Smooth muscle cell (in vitro differentiated cells): Measurements from ENCODE around the gene ZNF296. TPM values are rescaled to one million over a fixed set of nuclear protein-coding genes. Genes with fewer than 3 reads are reported as not detected.

ENCODE experiments used
- DNase-seq: peaks from one replicate; lab custom pipeline; 2025; ENCODE audit not compliant: unreplicated experiment; lab: John Stamatoyannopoulos, UW
- H2AFZ ChIP-seq: fragments of 200-600 bp; sonication (generic); 2 replicates; pipeline ENCODE4 v1.6.0; 2016; ENCODE audit warnings: antibody characterized with exemption, low read depth, mild to moderate bottlenecking
- H3F3A ChIP-seq: fragments of 200-600 bp; sonication (generic); 2 replicates; pipeline ENCODE4 v1.6.0; 2017; ENCODE audit warnings: antibody characterized with exemption, low read depth
- H3K27ac ChIP-seq: fragments of 200-600 bp; sonication (generic); 2 replicates; pipeline ENCODE4 v1.5.1; 2016; ENCODE audit warnings: low read depth, mild to moderate bottlenecking
- H3K27me3 ChIP-seq: fragments of 200-600 bp; sonication (generic); 2 replicates; pipeline ENCODE4 v1.6.1; 2016; ENCODE audit warnings: low read depth, mild to moderate bottlenecking
- H3K36me3 ChIP-seq: fragments of 200-600 bp; sonication (generic); 2 replicates; pipeline ENCODE4 v1.5.1; 2016; ENCODE audit warnings: low read depth
- H3K4me1 ChIP-seq: fragments of 200-600 bp; sonication (generic); 2 replicates; pipeline ENCODE4 v1.5.1; 2016; ENCODE audit warnings: low read depth
- H3K4me2 ChIP-seq: fragments of 200-600 bp; sonication (generic); 2 replicates; pipeline ENCODE4 v1.6.0; 2016; ENCODE audit warnings: mild to moderate bottlenecking
- H3K4me3 ChIP-seq: fragments of 200-600 bp; sonication (generic); 2 replicates; pipeline ENCODE4 v1.5.1; 2016; ENCODE audit warnings: mild to moderate bottlenecking
- H3K79me2 ChIP-seq: fragments of 200-600 bp; sonication (generic); 2 replicates; pipeline ENCODE4 v1.6.0; 2016; ENCODE audit warnings: low read depth, mild to moderate bottlenecking
- H3K9ac ChIP-seq: fragments of 200-600 bp; sonication (generic); 2 replicates; pipeline ENCODE4 v1.6.0; 2016; ENCODE audit warnings: low read depth
- H3K9me3 ChIP-seq: fragments of 200-600 bp; sonication (generic); replicated peaks from 2 replicates; pipeline ENCODE4 v1.5.1; 2016; ENCODE audit warnings: low read depth
- H4K20me1 ChIP-seq: fragments of 200-600 bp; sonication (generic); 2 replicates; pipeline ENCODE4 v1.6.0; 2016; ENCODE audit warnings: low read depth
- CTCF ChIP-seq: fragments of 200-600 bp; sonication (generic); IDR thresholded peaks from 2 replicates; pipeline ENCODE4 v1.5.1; 2017; ENCODE audit warnings: borderline replicate concordance, mild to moderate bottlenecking, antibody characterized with exemption; ENCODE audit not compliant: insufficient read depth, poor library complexity, severe bottlenecking
- WGBS: methylation state at CpG from one replicate; pipeline ENCODE4 v1.1.7; 2016; ENCODE audit warnings: low lambda C conversion rate; 5-methylcytosine and 5-hydroxymethylcytosine counted together
- polyA plus RNA-seq: library from polyadenylated mRNA; unstranded; fragments of >200 nt; fragmentation: Nextera tagmentation; extraction: Ambion mirVana; gene quantifications from 2 replicates; pipeline ENCODE4 v1.2.1, GENCODE V29; 2016
- total RNA-seq: library from RNA; depleted of rRNA; stranded (reverse); fragments of >200 nt; gene quantifications from 2 replicates; pipeline ENCODE4 v1.2.3, GENCODE V29; 2014

Gene ZNF296
- total and polyA plus RNA-seq, 2 experiments from 2014 or later, result 0.21 to 1.1 TPM

GRCh38 chr19:45037393-45038169, 38.7 kb downstream of the ZNF296 start:
- Histone ChIP-seq H3K27ac (no peak overlapping the region), H3K27me3 (no peaks in the 10 kb centered on the region), H2AFZ (no peak overlapping the region), H3K9ac (no peak overlapping the region), H3K4me3 (no peak overlapping the region), H3F3A (no peaks in the 10 kb centered on the region), H3K4me1 (peaks cover 7% of the 10 kb centered on the region), H3K36me3 (peaks cover 6% of the 10 kb centered on the region), H3K79me2 (peaks cover 32% of the 10 kb centered on the region), H3K4me2 (no peak overlapping the region), H4K20me1 (peaks cover 32% of the 10 kb centered on the region), H3K9me3 (no peaks in the 10 kb centered on the region)
- no peak for DNase-seq
- no peak for TF ChIP-seq CTCF
- 97% methylated on average over 37 of the region's 37 CpGs for WGBS

- H3K36me3 ChIP-seq, result peaks cover 6% of the 10 kb centered on the region
Observed at GRCh38 chr19:45035755-45036154, 40.5 kb downstream of the ZNF296 start.

GRCh38 chr19:45032421-45032820, 43.9 kb downstream of the ZNF296 start:
- no peak overlapping the region for H3K27ac ChIP-seq
- WGBS, result 95% methylated on average over 18 of the region's 18 CpGs
- DNase-seq, result no peak
- H3K9me3 ChIP-seq, result no peaks in the 10 kb centered on the region
- H3K27me3 ChIP-seq, result no peaks in the 10 kb centered on the region
- no peak for TF ChIP-seq CTCF
- H3K36me3 ChIP-seq, result peaks cover 15% of the 10 kb centered on the region
- H3K79me2 ChIP-seq, result no peaks in the 10 kb centered on the region
- H3K4me2 ChIP-seq, result no peak overlapping the region
- H2AFZ ChIP-seq, result no peak overlapping the region
- H3K4me3 ChIP-seq, result no peak overlapping the region
- H3K4me1 ChIP-seq, result no peaks in the 10 kb centered on the region
- H3F3A ChIP-seq, result no peaks in the 10 kb centered on the region
- H4K20me1 ChIP-seq, result no peaks in the 10 kb centered on the region
- H3K9ac ChIP-seq, result no peak overlapping the region

More at GRCh38 chr19:45035755-45036154, 40.5 kb downstream of the ZNF296 start:
- Histone ChIP-seq H3K4me1 (peaks cover 7% of the 10 kb centered on the region), H3K4me3 (no peak overlapping the region), H2AFZ (no peak overlapping the region), H3K4me2 (no peak overlapping the region), H4K20me1 (peaks cover 14% of the 10 kb centered on the region), H3K27me3 (no peaks in the 10 kb centered on the region), H3K9ac (no peak overlapping the region), H3F3A (no peaks in the 10 kb centered on the region), H3K9me3 (no peaks in the 10 kb centered on the region), H3K27ac (no peak overlapping the region), H3K79me2 (peaks cover 14% of the 10 kb centered on the region)
- no peak for TF ChIP-seq CTCF
- DNase-seq, result no peak
- WGBS, result 96% methylated on average over 6 of the region's 6 CpGs

GRCh38 chr19:45030825-45031224, 45.5 kb downstream of the ZNF296 start:
- Histone ChIP-seq H3K4me3 (no peak overlapping the region), H3K27me3 (no peaks in the 10 kb centered on the region), H3K27ac (no peak overlapping the region), H4K20me1 (no peaks in the 10 kb centered on the region), H3K36me3 (peaks cover 15% of the 10 kb centered on the region), H3K4me2 (no peak overlapping the region), H3K9me3 (no peaks in the 10 kb centered on the region), H3K79me2 (no peaks in the 10 kb centered on the region), H3F3A (no peaks in the 10 kb centered on the region), H2AFZ (no peak overlapping the region), H3K4me1 (no peaks in the 10 kb centered on the region), H3K9ac (no peak overlapping the region)
- no peak for DNase-seq
- no peak for TF ChIP-seq CTCF
- WGBS, result 94% methylated on average over 6 of the region's 6 CpGs
